ENCODE measurements around the gene C1QA.

C1QA gene

DNA sequence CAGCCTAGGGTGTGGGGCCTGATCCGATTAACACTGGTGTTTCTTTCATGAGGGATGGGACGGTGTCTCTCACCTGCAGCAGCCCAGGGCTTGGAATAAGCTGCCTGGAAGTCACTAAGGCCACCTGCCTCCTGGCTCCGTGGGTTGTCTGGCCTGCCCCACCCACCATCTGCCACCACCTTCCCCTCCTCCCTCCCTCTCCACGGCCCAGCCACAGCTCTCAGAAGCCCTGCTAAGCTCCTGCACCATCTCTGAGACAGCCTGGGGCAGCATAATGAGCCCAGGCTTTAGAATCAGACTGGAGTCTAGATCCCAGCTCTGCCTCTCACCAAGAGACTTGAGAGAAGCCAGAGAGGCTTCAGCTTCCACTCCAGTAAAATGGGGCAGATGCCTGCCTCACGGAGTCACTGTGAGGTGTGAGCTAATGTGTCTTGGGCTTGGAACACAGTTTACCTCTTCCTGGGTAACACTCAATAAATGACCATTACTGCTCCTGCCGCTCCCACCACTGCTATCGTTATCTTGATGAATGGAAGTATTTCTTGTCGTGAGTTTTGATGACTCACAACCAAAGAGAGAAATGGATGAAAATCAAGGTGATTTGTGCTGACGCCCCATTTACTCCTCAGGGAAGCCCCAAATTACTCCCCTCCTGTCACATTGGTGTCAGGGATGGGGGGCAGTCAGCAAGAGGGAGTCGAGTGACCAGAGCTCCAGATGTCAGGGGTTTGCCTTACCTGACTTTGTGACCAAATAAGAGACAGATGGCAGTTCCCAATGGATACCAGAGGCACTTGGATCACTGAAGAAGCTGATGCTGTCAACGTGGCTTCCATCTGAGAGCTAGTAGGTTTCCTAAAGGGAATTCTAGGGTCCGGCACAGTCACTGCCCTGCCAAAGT, 23.5 kb upstream of the C1QA start:
- no peak for DNase-seq

DNA sequence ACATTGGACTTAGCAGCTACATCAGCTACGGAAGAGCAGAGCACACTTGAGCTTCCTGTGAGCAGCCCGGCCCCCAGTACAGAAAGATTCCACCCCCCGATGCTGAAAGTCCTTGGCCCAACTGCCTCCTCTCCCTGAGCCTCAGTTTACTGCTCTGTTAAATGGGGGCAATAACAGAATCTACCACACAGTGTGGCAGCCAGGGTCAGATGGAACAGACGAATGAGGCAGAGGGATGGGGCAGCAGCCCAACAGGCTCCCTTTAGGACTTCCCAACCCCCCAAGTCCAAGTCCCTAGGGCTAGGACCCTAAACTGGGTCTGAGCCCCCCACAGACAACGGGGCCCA, 22.9 kb upstream of the C1QA start:
- DNase-seq: no peak

DNA sequence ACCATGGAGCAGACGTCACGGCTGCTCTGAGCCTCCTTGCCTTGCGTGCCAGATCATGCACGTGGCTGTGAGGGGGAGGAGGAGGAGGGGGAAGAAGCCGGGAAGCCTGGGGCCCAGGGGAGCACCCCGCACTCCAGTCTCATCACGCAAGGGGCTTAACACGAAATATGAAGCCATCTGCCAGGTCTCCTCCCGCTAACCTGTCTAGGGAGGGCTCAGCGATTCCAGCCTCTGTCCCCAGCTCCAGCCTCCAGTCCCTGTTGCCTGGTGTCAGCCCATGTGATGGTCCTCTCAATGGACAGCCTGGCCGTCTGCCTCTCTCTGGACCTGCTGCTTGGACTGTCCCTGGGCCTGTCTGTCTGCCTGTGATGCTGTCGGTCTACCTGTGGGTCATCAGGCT, 22.5 kb upstream of the C1QA start:
- no peak for DNase-seq

DNA sequence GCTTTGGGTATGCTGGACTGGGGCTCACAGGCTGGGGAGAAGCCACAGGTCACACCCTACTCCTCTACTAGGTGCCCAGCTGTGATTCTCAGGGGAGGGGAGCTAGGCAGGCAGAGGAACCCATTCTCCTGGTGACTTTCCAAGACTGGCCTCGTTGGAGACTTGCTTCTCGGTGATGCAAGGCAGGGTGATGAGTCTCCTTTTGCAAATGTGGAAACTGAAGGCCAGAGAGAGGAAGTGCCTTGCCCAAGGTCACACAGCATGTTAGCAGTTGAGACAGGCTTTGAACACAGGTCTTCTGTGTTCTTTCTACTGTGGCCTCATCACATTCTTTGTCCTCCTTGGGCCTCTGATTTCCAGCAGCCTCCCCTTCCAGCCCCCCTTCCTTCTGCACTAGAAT, 20.5 kb upstream of the C1QA start:
- DNase-seq: no peak

DNA sequence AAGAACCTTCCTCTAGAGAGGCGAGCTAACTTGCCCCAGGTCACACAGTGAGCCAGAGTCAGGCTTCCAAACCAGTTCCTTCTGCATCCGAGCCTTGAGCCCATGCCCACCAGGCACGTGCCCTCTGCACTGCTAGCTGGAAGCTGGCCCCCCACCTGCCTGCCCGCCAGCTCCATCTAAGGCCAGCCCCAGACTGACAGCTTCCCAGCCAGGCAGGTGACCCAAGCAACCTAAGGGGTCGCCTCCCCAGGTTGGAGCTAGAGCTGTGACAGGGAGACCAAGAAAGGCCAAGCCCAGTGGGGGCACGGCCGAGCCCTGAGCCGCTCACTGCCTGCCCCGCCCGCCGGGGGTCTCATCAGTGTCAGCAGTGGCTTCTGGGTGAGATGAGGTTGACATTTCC, 19.9 kb upstream of the C1QA start:
- DNase-seq: no peak

DNA sequence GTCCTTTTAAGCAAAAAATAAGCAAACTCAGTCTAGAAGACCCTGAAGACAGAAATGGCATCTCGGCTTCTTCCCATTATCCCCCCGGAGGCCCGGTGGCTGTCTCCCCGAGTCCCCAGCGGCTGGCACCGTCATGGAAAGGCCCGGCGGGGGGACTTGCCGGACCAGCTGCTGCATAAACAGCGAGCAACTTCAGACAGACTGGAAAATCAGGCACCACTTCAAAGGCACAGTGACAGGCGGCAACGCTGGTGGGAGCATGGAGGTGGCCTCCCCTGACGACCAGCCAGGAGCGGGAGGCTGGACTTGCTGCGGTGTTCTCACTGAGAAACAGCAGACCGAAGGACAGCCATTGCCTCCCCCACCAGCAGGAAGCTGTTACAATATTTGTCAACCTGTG, 18.4 kb upstream of the C1QA start:
- DNase-seq: no peak

DNA sequence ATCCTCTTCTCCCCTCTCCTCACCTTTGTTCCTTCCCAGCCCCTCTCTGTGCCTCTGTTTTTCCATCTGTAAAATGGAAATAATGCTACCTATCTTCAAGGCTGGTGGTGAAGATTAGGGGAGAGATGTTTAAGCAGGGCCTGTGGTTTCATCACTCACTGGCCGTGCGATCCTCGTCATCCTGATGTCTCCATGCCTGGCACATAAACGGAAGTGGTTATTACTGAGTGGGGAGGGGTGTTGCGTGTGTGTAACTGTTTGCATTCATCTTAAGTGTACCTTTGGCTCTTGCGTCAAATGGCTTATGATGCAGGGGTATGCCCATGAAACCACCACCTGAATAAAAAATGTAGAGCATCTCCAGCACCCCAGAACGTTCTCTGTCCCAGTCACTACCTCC, 17.2 kb upstream of the C1QA start:
- DNase-seq: no peak

DNA sequence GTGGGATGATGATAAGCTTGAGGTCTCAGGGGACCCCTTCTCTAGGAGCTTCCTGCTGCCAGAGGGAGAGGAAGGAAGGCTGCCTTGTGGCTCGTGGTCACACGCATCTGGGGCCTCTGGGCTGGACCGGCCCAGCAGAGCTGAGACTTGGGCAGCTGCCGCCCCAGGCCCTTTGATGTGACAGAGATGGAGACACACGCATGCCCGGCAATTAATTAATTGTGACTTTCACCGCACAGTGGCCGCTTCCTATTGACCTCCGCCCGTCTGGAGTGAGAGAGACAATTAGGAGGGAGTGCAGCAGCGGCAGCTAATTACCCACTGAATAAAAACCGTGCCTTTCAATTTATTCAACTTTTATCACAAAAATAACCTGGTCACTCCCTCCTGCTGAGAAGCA, 16.6 kb upstream of the C1QA start:
- DNase-seq: no peak

DNA sequence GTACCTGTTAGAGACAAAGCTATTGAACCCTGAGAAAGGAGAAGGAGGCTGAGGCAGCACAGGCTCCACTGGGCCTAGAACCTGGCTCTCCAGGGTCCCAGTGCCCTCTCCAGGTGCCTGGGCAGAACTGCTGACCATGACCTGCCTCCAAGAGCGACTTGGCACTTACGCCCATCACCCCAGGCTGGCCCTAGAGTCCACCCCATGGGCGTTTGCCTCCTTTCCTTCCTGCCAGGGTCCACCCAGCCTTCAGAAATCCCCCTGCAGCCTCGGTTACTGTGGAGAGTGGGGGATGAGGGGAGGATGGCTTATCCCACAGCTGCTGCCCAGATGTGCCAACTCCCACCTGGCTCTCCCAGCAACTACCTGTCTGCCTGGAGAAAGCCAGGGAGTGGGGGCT, 14.7 kb upstream of the C1QA start:
- no peak for DNase-seq

DNA sequence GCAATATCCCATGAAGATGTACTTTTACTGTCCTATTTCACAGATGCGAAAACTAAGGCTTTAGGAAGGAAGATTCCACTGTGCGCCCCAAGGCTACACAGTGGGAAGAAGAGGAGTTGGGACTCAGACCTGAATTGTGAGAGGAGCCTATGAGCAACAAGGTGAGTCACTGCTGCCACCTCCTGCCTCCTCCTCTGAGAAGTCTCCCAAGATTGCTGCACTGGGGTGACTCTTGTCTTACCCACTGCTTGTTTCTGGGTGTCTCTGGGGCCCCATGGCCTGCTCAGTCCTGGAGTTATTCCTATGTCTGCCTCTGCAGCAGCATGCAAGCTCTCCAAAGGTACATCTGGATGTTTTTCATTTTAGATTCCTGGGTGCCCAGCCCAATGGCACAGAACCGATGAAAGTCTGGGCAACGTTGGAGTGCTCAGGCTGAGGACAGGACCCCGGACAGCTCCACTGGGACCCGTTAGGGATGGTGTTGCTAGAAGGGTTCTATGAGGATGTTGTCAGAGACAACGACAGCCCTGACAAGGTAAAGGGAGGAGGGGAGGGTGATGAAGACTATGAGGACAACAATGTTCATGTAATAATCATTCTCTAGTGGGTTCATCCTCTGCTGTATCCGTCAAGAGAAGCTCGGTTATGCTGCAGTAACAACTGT, 11.0 kb upstream of the C1QA start:
- no peak for DNase-seq

DNA sequence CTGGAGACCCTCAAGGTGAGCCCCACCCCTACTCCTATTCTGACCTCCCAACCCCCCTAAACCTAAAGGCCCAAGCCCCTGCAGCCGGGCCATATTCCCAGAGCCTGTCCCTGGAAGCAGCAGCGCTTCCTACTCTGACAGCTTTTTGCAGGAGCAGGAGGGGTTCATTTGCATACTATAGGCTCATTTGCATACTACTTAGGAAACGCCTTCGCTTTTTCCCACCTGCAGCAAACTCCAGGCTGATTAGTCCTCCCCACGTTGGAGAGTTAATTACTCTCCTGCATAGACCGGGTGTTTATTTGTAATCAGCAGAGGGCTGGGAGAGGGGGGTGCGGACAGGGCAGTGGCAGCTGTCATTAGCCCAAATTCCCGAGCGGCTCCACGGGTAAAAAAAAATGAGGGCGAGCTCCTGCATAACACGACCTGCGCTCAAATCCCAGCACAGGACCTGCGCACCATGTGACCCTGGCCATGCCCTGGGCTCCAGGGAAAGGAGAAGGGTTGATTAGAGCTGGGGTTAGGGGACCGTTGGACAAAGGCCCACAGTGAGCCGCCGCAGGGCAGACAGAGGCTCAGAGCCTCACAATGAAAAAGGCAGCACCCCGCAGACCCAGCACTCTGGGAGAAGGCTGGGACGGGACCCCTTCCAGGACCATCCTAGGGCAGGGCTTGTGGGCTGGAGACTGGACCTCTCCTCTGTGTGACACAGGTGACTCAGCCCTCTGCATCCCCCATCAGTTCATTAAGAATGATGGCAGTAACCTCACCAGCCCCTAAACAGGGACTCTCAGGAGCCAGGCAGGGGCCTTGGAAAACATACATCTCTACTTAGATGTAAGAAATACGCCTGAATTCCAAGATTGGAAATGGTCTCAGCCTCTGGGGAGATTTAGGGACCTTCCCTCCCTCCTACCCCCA, 9.9 kb upstream of the C1QA start:
- no peak for DNase-seq

DNA sequence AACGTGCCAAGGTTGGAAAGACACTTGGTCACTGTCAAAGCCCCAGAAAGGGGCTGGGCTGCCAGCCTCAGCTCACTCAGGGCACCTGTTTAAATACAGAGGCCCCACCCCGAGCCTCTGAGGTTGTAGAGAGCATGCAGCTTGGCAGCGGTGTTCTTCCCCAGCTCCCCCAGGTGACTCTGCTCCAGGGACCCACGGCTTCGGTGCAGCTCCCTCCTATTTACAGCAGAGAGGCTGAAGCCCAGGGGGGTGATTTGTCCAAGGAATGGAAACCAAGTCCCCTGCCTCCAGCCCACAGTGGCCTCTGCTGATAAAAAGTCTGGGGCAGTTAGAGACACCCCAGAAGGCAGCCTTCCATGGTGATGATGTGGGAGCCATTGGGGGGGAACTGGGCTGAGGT, 9.1 kb upstream of the C1QA start:
- no peak for DNase-seq

DNA sequence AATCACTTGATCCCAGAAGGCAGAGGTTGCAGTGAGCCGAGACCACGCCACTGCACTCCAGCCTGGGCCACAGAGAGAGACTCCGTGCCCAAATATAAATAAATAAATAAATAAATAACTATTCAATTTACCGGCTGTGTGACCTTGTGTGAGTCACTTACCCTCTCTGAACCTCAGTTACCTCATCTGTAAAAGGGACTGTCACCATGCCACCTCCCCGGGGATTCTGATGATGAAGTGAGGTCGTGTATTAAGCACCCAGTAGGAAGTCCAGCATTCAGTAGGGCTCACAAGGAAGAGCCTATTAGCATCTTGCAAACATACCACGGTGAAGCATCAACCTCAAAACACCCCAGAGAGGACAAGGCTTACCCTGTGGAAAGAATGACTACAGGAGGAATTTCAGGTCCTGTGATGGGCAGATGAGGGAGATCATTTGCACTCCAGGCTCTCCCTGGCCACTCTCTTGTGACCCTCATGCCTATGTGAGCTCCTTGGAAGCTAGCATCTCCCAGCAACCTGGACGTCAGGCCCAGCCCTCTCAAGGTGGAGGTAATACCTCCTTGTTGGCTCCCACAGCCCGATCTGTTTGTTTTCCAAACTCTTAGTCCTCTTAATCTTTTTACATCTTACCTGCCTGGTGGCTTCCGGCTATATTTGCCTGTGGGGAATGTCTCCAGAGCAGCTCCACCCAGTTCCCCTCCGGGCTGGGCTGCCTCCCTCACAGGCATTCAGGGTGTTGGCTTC, 7.6 kb upstream of the C1QA start:
- DNase-seq: no peak

DNA sequence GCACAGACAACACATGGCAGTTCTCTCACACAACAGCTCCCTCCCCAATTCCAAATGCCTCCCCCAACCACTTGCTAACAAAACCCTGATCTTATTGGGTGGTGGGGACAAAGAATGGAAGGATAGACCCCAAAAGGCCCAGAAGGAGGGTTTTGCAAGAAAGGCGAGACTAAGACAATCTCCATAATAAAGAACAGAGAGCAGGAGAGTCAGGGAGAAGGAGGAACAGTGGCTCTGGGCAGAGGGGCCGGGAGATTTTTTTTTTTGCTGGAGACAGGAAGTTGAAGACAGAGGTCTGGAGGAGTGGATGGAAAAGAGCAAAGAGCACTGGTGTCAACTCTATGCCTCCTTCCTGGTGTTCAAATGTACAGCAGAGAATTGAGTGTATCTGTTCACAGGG, 6.5 kb upstream of the C1QA start:
- DNase-seq: no peak

DNA sequence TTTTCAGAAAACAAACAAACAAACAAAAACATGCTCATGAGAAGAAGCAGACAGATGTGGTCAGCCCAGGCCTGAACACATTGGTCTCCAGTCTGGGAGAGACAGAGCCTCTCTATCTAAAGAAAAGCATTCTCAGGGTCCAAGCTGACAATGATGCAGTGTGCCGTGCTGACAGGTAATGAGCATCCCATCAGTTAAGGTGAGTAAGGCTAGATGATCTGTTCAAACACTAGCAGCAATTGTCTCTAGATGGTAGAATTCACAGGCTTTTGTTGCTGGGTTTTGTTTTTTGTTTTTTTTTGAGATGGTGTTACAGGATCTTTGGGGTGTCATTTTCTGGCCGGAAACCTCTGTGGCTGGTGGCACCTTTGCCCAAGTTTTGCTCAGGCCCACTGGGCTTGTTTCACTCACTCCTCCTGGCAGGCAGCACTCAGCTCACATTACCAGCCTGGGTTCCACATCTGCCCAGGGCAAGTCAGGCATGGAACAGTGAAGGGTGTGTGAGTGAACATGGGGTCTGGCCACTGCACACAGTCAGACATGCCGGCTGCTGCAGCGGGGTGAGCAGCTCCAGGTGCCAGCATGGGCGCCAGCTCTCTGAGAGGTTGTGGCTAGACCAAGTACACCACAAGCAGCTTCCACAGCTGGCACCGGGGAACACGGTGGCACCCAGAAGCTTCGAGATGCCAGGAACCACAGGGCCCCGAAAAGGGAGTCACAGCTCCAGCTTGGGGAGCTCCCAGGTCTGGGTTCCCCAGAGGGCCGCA, 2.5 kb upstream of the C1QA start:
- no peak for DNase-seq

DNA sequence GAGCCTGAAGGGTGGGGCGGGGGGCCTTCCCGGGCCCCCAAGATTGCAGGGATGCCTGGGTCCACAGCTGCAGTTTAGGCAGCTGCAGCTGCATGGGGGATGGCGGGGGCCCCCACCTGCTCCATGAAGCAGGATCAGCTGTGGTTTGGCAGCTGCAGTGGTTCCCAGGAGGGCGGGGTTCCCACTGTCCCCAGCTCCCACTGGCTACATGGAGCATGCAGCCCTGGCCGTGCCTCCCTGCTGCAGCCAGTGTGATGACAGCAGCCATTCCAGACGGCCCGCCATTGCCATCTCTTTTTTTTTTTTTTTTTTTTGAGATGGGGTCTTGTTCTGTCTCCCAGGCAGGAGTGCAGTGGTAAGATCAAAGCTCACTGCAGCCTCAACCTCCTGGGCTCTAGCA, 992 bp upstream of the C1QA start:
- DNase-seq: no peak

DNA sequence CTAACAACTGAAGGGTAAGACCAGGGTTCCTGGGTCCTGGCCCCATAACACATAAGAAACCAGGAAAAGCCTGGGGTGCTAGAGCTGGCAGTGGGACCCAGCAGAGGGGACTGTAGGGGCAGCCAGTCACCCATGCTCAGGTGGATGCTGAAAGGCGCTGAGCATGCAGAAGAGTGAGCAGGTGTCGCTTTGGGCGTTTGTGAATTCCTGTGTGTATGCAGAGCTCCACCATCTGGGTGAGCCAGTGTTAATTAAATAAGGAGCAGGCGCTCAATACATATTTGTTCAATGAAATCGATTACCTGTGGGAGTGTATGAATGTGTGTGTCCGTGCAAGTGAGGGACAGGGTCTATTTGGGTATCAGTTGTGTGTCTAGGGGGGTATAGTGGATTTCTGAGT, 499 bp downstream of the C1QA start:
- DNase-seq: no peak

DNA sequence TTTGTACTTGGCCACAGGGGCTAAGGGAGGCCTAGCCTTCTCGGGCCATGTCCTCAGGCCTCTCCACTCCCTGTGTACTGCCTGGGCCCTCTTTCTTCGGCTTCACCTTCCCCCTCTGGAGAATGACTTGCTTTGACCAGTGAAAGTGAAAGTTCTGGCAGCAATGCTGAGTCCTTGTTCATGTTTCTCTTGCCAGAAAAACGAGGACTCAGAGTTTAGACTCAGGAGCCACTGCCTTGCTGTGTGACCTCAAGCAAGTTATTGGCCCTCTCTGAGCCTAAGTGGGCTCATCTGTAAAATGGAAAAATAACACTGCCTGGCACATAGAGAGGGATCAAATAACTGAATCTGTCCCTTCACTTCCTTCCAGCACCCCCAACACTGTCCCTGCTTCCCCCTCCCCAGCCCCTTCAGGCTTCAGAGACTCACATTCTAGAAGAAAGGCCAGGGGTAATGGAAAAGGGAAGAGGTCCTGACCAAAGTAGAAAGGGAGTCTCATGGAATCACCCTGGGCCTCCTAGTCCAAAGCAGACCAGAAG, 1.5 kb downstream of the C1QA start:
- DNase-seq: no peak

DNA sequence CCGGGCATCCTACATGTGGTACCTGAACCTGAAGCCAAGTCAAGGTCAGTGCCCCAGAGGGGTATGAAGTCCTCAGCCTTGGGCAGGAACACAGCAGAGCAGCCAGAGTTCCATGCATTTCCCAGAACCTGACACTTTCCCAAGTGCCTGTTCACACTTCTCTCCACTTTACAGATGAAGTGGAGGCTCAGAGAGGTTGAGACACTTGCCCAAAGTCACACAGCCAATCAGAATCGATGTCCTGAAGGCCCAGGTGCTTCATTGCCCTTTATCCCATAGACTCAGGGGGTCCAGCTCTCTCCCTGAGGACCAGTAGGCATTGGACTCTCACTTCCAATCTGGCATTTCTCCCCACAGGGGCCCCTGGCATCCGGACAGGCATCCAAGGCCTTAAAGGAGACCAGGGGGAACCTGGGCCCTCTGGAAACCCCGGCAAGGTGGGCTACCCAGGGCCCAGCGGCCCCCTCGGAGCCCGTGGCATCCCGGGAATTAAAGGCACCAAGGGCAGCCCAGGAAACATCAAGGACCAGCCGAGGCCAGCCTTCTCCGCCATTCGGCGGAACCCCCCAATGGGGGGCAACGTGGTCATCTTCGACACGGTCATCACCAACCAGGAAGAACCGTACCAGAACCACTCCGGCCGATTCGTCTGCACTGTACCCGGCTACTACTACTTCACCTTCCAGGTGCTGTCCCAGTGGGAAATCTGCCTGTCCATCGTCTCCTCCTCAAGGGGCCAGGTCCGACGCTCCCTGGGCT, 2.2 kb downstream of the C1QA start:
- no peak for DNase-seq

DNA sequence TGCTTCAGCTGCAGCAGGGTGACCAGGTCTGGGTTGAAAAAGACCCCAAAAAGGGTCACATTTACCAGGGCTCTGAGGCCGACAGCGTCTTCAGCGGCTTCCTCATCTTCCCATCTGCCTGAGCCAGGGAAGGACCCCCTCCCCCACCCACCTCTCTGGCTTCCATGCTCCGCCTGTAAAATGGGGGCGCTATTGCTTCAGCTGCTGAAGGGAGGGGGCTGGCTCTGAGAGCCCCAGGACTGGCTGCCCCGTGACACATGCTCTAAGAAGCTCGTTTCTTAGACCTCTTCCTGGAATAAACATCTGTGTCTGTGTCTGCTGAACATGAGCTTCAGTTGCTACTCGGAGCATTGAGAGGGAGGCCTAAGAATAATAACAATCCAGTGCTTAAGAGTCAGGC, 2.9 kb downstream of the C1QA start:
- no peak for DNase-seq

DNA sequence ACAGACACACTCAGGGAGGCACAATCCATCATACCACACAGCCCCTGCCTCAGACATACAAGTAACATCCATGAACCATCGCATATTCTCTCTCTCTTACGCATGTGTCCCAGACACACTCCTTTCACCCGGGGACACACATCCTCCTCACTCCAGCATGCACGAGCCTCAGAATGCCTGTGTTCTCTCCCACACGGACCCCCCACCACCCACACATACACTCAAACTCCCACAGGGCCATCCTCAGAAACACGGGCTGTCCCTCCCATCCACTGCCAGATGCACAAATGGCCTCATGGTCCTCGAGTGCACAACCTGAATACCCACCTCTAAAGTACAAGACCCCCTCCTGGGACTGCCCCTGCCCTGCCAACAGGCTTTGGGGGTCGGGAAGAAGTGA, 4.8 kb downstream of the C1QA start:
- no peak for DNase-seq

All from stimulated activated CD4-positive, alpha-beta T cell treated with anti-CD3 and anti-CD28 coated beads, Interleukin-4, amount 100 ng/mL, for 4 hours (primary cell).